IMR-90 (cell line): ENCODE measurements around the gene TMEM184C. TPM values are rescaled to one million over a fixed set of nuclear protein-coding genes. Genes with fewer than 3 reads are reported as not detected.

ENCODE experiments used
- ATAC-seq: fragments of 200-7000 bp; cut with Tn5 transposase; 2 replicates; pipeline ENCODE4 v1.9.1; 2020; ENCODE audit warnings: low read depth, mild to moderate bottlenecking, moderate library complexity
- BruUV-seq: library from RNA; stranded (reverse); fragments of 400-500 nt; replicated peaks from 2 replicates; lab custom pipeline; 2021; lab: Mats Ljungman, UMichigan
- CTCF ChIA-PET: fragments of 300-600 bp; formaldehyde crosslinking; extraction: SDS; loops from one replicate; lab custom pipeline; 2021; ENCODE audit warnings: antibody characterized with exemption; lab: Yijun Ruan, JAX
- POLR2A ChIA-PET: fragments of 300-600 bp; sonication (Branson Sonifier 250); formaldehyde crosslinking; loops from one replicate; lab custom pipeline; 2022; ENCODE audit warnings: antibody characterized with exemption; ENCODE audit not compliant: unreplicated experiment; lab: Charles Lee
- DNase-seq: peaks from one replicate; pipeline ENCODE4 v3.0.0; 2013
- H2AFZ ChIP-seq: replicated peaks from 2 replicates; pipeline ENCODE3; 2013; ENCODE audit warnings: low read length, mild to moderate bottlenecking; ENCODE audit not compliant: poor library complexity
- H2AK5ac ChIP-seq: 2 replicates; pipeline ENCODE4 v1.6.1; 2013; ENCODE audit warnings: low read depth, low read length, inconsistent platforms
- H2AK9ac ChIP-seq: replicated peaks from 2 replicates; pipeline ENCODE3; 2013; ENCODE audit warnings: mild to moderate bottlenecking, low read depth, low read length, moderate library complexity; ENCODE audit not compliant: poor library complexity
- H2BK120ac ChIP-seq: 2 replicates; pipeline ENCODE4 v1.6.1; 2013; ENCODE audit warnings: low read depth, low read length, inconsistent platforms
- H2BK15ac ChIP-seq: 3 replicates; pipeline ENCODE4 v1.6.1; 2013; ENCODE audit warnings: low read depth, low read length, inconsistent platforms
- H2BK20ac ChIP-seq: 2 replicates; pipeline ENCODE4 v1.6.1; 2013; ENCODE audit warnings: low read depth, mild to moderate bottlenecking, inconsistent platforms, low read length, moderate library complexity
- H2BK5ac ChIP-seq: 2 replicates; pipeline ENCODE4 v1.6.1; 2013; ENCODE audit warnings: mild to moderate bottlenecking, low read depth, low read length, inconsistent platforms; ENCODE audit not compliant: poor library complexity, severe bottlenecking
- H3K14ac ChIP-seq: replicated peaks from 2 replicates; pipeline ENCODE4 v1.6.1; 2013; ENCODE audit warnings: low read depth, low read length, inconsistent platforms
- H3K18ac ChIP-seq: 2 replicates; pipeline ENCODE4 v1.6.1; 2013; ENCODE audit warnings: low read depth, low read length, control low read depth
- H3K23ac ChIP-seq: 2 replicates; pipeline ENCODE4 v1.6.1; 2013; ENCODE audit warnings: low read depth, low read length, inconsistent platforms
- H3K27ac ChIP-seq: 2 replicates; pipeline ENCODE4 v1.5.1; 2013; ENCODE audit warnings: mild to moderate bottlenecking, control low read depth, low read length; ENCODE audit not compliant: insufficient read depth
- H3K27me3 ChIP-seq: 2 replicates; pipeline ENCODE4 v1.6.1; 2013; ENCODE audit warnings: low read length; ENCODE audit not compliant: control insufficient read depth, insufficient read depth
- H3K36me3 ChIP-seq: 2 replicates; pipeline ENCODE4 v1.6.1; 2013; ENCODE audit warnings: low read length, mixed read lengths; ENCODE audit not compliant: control insufficient read depth, insufficient read depth
- H3K4ac ChIP-seq: 2 replicates; pipeline ENCODE4 v1.6.1; 2013; ENCODE audit warnings: low read depth, low read length, inconsistent platforms
- H3K4me1 ChIP-seq: 2 replicates; pipeline ENCODE4 v1.6.1; 2013; ENCODE audit warnings: low read length, mixed read lengths; ENCODE audit not compliant: control insufficient read depth, insufficient read depth
- H3K4me2 ChIP-seq: 2 replicates; pipeline ENCODE4 v1.6.1; 2013; ENCODE audit warnings: low read depth, mild to moderate bottlenecking, control low read depth, low read length, moderate library complexity
- H3K4me3 ChIP-seq: 2 replicates; pipeline ENCODE4 v1.5.1; 2013; ENCODE audit warnings: low read depth, mild to moderate bottlenecking, control low read depth, low read length, moderate library complexity; ENCODE audit not compliant: insufficient read depth
- H3K56ac ChIP-seq: 2 replicates; pipeline ENCODE4 v1.6.1; 2013; ENCODE audit warnings: low read length, inconsistent platforms; ENCODE audit not compliant: insufficient read depth; ENCODE audit errors: extremely low read depth
- H3K79me1 ChIP-seq, 2 experiments: 2 replicates each; pipeline ENCODE4 v1.6.1; 2013; ENCODE audit warnings: low read length in 2 of 2, inconsistent platforms in 1 of 2, low read depth in 1 of 2
- H3K9ac ChIP-seq: 2 replicates; pipeline ENCODE4 v1.6.1; 2013; ENCODE audit warnings: low read depth, low read length, control low read depth
- H3K9me1 ChIP-seq: 2 replicates; pipeline ENCODE4 v1.6.1; 2013; ENCODE audit warnings: low read length, inconsistent platforms; ENCODE audit not compliant: insufficient read depth
- H3K9me3 ChIP-seq: 2 replicates; pipeline ENCODE4 v1.6.1; 2013; ENCODE audit warnings: low read length; ENCODE audit not compliant: control insufficient read depth, insufficient read depth
- H4K20me1 ChIP-seq: 2 replicates; pipeline ENCODE4 v1.6.1; 2013; ENCODE audit warnings: low read length, inconsistent platforms; ENCODE audit not compliant: insufficient read depth
- H4K5ac ChIP-seq: 2 replicates; pipeline ENCODE4 v1.6.1; 2013; ENCODE audit warnings: mild to moderate bottlenecking, low read depth, low read length, control low read depth
- H4K8ac ChIP-seq, 2 experiments: 2 replicates each; pipeline ENCODE4 v1.6.1; 2013; ENCODE audit warnings: low read depth in 2 of 2, low read length in 2 of 2, control low read depth in 1 of 2, inconsistent platforms in 1 of 2
- H4K91ac ChIP-seq: 2 replicates; pipeline ENCODE4 v1.6.1; 2013; ENCODE audit warnings: low read depth, low read length, inconsistent platforms; ENCODE audit not compliant: insufficient read depth
- BHLHE40 ChIP-seq: fragments of 150-350 bp; IDR thresholded peaks from 2 replicates; pipeline ENCODE4 v1.6.1; 2016; ENCODE audit warnings: mild to moderate bottlenecking, low read depth, low read length
- CEBPB ChIP-seq: IDR thresholded peaks from 2 replicates; pipeline ENCODE4 v1.6.1; 2012; ENCODE audit warnings: low read depth, low read length, improper control_type of control experiment
- FOS ChIP-seq: fragments of 150-350 bp; IDR thresholded peaks from 2 replicates; pipeline ENCODE4 v1.6.1; 2016; ENCODE audit warnings: low read depth, low read length
- MAZ ChIP-seq: IDR thresholded peaks from 2 replicates; pipeline ENCODE4 v1.6.1; 2012; ENCODE audit warnings: low read depth, mild to moderate bottlenecking, low read length, improper control_type of control experiment, moderate library complexity, borderline replicate concordance
- RCOR1 ChIP-seq: IDR thresholded peaks from 2 replicates; pipeline ENCODE4 v1.6.1; 2012; ENCODE audit warnings: mild to moderate bottlenecking, low read length, improper control_type of control experiment; ENCODE audit not compliant: insufficient replicate concordance
- dilution Hi-C: fragments of 300-500 bp; cut with HindIII; formaldehyde crosslinking; loops from one replicate; pipeline ENCODE4 v1.14.3; 2018; ENCODE audit warnings: low sequenced_read_pairs; ENCODE audit not compliant: unreplicated experiment
- in situ Hi-C: fragments of 300-500 bp; cut with MboI; formaldehyde crosslinking; loops from 3 replicates; pipeline ENCODE4 v1.14.3; 2019; ENCODE audit warnings: low sequenced_read_pairs, inconsistent platforms, mixed read lengths
- intact Hi-C: fragments of 100-400 bp; cut with micrococcal nuclease; formaldehyde crosslinking; loops from 2 replicates; pipeline ENCODE4 v1.10.0; 2022
- polyA plus RNA-seq, 3 experiments: library from polyadenylated mRNA; depleted of rRNA; stranded (reverse); fragments of >200 nt; gene quantifications; 2 replicates each; pipeline ENCODE4 v1.2.3, GENCODE V29; 2012; ENCODE audit warnings: low replicate concordance in 1 of 3
- total RNA-seq: library from RNA; depleted of rRNA; stranded (reverse); fragments of >200 nt; gene quantifications from 2 replicates; pipeline ENCODE4 v1.2.3, GENCODE V29; 2012
- TF ChIP-seq, protein P1 (sequence below): fragments of 150-350 bp; IDR thresholded peaks from 2 replicates; pipeline ENCODE4 v1.6.1; 2016; ENCODE audit warnings: low read depth, mild to moderate bottlenecking, low read length, moderate library complexity, borderline replicate concordance

The TMEM184C gene
- total and polyA plus RNA-seq, 2 of the 4 experiments (the other 2 are of a cell fraction), result 17.4 to 67.6 TPM

- no peak overlapping the region for H2AK5ac ChIP-seq
- no peaks in the 10 kb centered on the region for H3K27me3 ChIP-seq
- H3K56ac ChIP-seq, result no peak overlapping the region
- no peak overlapping the region for H4K91ac ChIP-seq
- H2BK15ac ChIP-seq, result no peak overlapping the region
- no peak overlapping the region for H3K27ac ChIP-seq
- peaks cover 6% of the 10 kb centered on the region for H3K4me1 ChIP-seq
- H4K5ac ChIP-seq, result no peak overlapping the region
- peak; percentile 58 for DNase-seq
- no peak overlapping the region for H2BK20ac ChIP-seq
- ChIA-PET CTCF (interaction anchor here (0.6 to 1.4 kb wide), 3 partner anchors 74 to 494 kb away, joined by 3 to 4 read pairs (median 3); no protein-coding TSS in a partner anchor), POLR2A (no interaction called here)
- H2BK5ac ChIP-seq, result no peak overlapping the region
- H4K20me1 ChIP-seq, result no peaks in the 10 kb centered on the region
- no peak overlapping the region for H3K18ac ChIP-seq
- no peak overlapping the region for H2BK120ac ChIP-seq
- H3K9me1 ChIP-seq, result no peaks in the 10 kb centered on the region
- H3K4me3 ChIP-seq, result no peak overlapping the region
- no peaks in the 10 kb centered on the region for H3K9me3 ChIP-seq
- no peak overlapping the region for H4K8ac ChIP-seq
- H2AK9ac ChIP-seq, result no peak overlapping the region
- no peak; the same call in 1 of the 2 replicates for ATAC-seq
- no peak overlapping the region for H3K4me2 ChIP-seq
- no peak overlapping the region for H3K23ac ChIP-seq
- no peaks in the 10 kb centered on the region for H3K36me3 ChIP-seq
- no peak overlapping the region for H3K14ac ChIP-seq
- no peaks in the 10 kb centered on the region for H3K79me1 ChIP-seq
- peak; percentile 43; the same call in 1 of the 2 replicates for TF ChIP-seq FOS
- peak; percentile 96 for TF ChIP-seq RCOR1
- no peak for TF ChIP-seq MAZ
- TF ChIP-seq BHLHE40, result peak; percentile 27; the same call in 1 of the 2 replicates
- TF ChIP-seq, protein P1, sequence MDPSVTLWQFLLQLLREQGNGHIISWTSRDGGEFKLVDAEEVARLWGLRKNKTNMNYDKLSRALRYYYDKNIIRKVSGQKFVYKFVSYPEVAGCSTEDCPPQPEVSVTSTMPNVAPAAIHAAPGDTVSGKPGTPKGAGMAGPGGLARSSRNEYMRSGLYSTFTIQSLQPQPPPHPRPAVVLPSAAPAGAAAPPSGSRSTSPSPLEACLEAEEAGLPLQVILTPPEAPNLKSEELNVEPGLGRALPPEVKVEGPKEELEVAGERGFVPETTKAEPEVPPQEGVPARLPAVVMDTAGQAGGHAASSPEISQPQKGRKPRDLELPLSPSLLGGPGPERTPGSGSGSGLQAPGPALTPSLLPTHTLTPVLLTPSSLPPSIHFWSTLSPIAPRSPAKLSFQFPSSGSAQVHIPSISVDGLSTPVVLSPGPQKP, result no peak
- TF ChIP-seq CEBPB, result peak; percentile 64
- no peak overlapping the region for H2AFZ ChIP-seq
- intact Hi-C loops (loop anchor here (1.0 kb wide), 1 partner anchor 110 kb away; the partner anchor contains the start of gene EDNRA), in situ Hi-C loops (loop anchor here (5.0 to 25.0 kb wide), 4 partner anchors 434 to 1254 kb away; no protein-coding TSS in a partner anchor), dilution Hi-C loops (no loop called here)
- no peak overlapping the region for H3K9ac ChIP-seq
- no peak overlapping the region for H3K4ac ChIP-seq
- BruUV-seq, result no TSS peak
Observed at GRCh38 chr4:147591106-147591505, 26.1 kb upstream of the TMEM184C start.
